Ishikawa (cell line): Measurements from ENCODE around the gene MBNL1.

Experiments
- CEBPB ChIP-seq: IDR thresholded peaks from 2 replicates; pipeline ENCODE4 v1.6.1; 2012
- EP300 ChIP-seq: IDR thresholded peaks from 2 replicates; pipeline ENCODE4 v1.6.1; 2012; ENCODE audit warnings: borderline replicate concordance
- FOXM1 ChIP-seq: IDR thresholded peaks from 2 replicates; pipeline ENCODE4 v1.6.1; 2012; ENCODE audit warnings: low read depth, borderline replicate concordance
- MAX ChIP-seq: IDR thresholded peaks from 2 replicates; pipeline ENCODE4 v1.6.1; 2012
- RAD21 ChIP-seq: IDR thresholded peaks from 2 replicates; pipeline ENCODE4 v1.6.1; 2012; ENCODE audit warnings: low read depth
- TAF1 ChIP-seq: IDR thresholded peaks from 2 replicates; pipeline ENCODE4 v1.6.1; 2012; ENCODE audit warnings: low read depth, mild to moderate bottlenecking
- TCF12 ChIP-seq: IDR thresholded peaks from 2 replicates; pipeline ENCODE4 v1.6.1; 2012; ENCODE audit warnings: low read depth
- TEAD4 ChIP-seq: IDR thresholded peaks from 2 replicates; pipeline ENCODE4 v1.6.1; 2012
- YY1 ChIP-seq: IDR thresholded peaks from 2 replicates; pipeline ENCODE4 v1.6.1; 2012; ENCODE audit warnings: low read depth
- ZBTB7A ChIP-seq: IDR thresholded peaks from 2 replicates; pipeline ENCODE4 v1.6.1; 2012; ENCODE audit warnings: low read depth

DNA sequence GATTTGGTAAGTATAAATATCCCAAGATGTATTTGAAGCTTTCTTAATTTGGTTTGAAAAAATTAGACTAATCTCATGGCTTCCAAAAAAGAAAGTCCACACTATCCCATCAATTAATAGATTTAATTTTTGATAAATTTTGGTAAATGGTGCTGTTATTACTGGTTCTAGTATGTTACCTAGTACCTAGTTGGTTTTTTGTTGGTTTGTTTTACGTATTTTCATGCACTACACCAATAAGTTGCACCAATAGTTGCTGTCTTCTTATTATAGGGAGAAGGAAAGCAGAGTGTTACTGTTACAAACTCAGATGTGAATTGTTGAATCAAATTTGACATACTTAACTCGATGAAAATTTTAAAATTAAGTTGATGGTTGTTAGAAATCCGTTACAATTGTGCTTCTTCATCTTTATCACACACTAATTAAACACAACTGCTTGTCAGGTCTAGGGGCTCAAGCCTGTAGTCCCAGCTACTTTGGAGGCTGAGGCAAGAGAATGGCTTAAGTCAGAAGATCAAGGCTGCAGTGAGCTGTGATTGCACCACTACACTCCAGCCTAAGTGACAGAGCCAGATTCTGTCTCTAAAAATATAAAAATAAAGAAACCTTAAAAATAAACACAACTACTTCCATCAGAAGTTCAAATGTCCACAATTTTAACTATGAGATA lies 23.1 kb upstream of the MBNL1 start:
- TF ChIP-seq EP300 = no peak
- no peak for TF ChIP-seq TEAD4
- TF ChIP-seq RAD21 = no peak
- TF ChIP-seq CEBPB = no peak
- TF ChIP-seq MAX = no peak
- no peak for TF ChIP-seq YY1
- no peak for TF ChIP-seq FOXM1
- TF ChIP-seq ZBTB7A = no peak
- no peak for TF ChIP-seq TAF1
- TF ChIP-seq TCF12 = no peak
